IMR-90 (cell line): Measurements from ENCODE around the gene KIF12. TPM values are rescaled to one million over a fixed set of nuclear protein-coding genes. Genes with fewer than 3 reads are reported as not detected.

Source experiments
- ATAC-seq: fragments of 200-7000 bp; cut with Tn5 transposase; 2 replicates; pipeline ENCODE4 v1.9.1; 2020; ENCODE audit warnings: low read depth, mild to moderate bottlenecking, moderate library complexity
- BruUV-seq: library from RNA; stranded (reverse); fragments of 400-500 nt; replicated peaks from 2 replicates; lab custom pipeline; 2021; lab: Mats Ljungman, UMichigan
- CTCF ChIA-PET: fragments of 300-600 bp; formaldehyde crosslinking; extraction: SDS; loops from one replicate; lab custom pipeline; 2021; ENCODE audit warnings: antibody characterized with exemption; lab: Yijun Ruan, JAX
- POLR2A ChIA-PET: fragments of 300-600 bp; sonication (Branson Sonifier 250); formaldehyde crosslinking; loops from one replicate; lab custom pipeline; 2022; ENCODE audit warnings: antibody characterized with exemption; ENCODE audit not compliant: unreplicated experiment; lab: Charles Lee
- DNase-seq: peaks from one replicate; pipeline ENCODE4 v3.0.0; 2013
- H2AFZ ChIP-seq: replicated peaks from 2 replicates; pipeline ENCODE3; 2013; ENCODE audit warnings: low read length, mild to moderate bottlenecking; ENCODE audit not compliant: poor library complexity
- H2AK5ac ChIP-seq: 2 replicates; pipeline ENCODE4 v1.6.1; 2013; ENCODE audit warnings: low read depth, low read length, inconsistent platforms
- H2AK9ac ChIP-seq: replicated peaks from 2 replicates; pipeline ENCODE3; 2013; ENCODE audit warnings: mild to moderate bottlenecking, low read depth, low read length, moderate library complexity; ENCODE audit not compliant: poor library complexity
- H2BK120ac ChIP-seq: 2 replicates; pipeline ENCODE4 v1.6.1; 2013; ENCODE audit warnings: low read depth, low read length, inconsistent platforms
- H2BK15ac ChIP-seq: 3 replicates; pipeline ENCODE4 v1.6.1; 2013; ENCODE audit warnings: low read depth, low read length, inconsistent platforms
- H2BK20ac ChIP-seq: 2 replicates; pipeline ENCODE4 v1.6.1; 2013; ENCODE audit warnings: low read depth, mild to moderate bottlenecking, inconsistent platforms, low read length, moderate library complexity
- H2BK5ac ChIP-seq: 2 replicates; pipeline ENCODE4 v1.6.1; 2013; ENCODE audit warnings: mild to moderate bottlenecking, low read depth, low read length, inconsistent platforms; ENCODE audit not compliant: poor library complexity, severe bottlenecking
- H3K14ac ChIP-seq: replicated peaks from 2 replicates; pipeline ENCODE4 v1.6.1; 2013; ENCODE audit warnings: low read depth, low read length, inconsistent platforms
- H3K18ac ChIP-seq: 2 replicates; pipeline ENCODE4 v1.6.1; 2013; ENCODE audit warnings: low read depth, low read length, control low read depth
- H3K23ac ChIP-seq: 2 replicates; pipeline ENCODE4 v1.6.1; 2013; ENCODE audit warnings: low read depth, low read length, inconsistent platforms
- H3K27ac ChIP-seq: 2 replicates; pipeline ENCODE4 v1.5.1; 2013; ENCODE audit warnings: mild to moderate bottlenecking, control low read depth, low read length; ENCODE audit not compliant: insufficient read depth
- H3K27me3 ChIP-seq: 2 replicates; pipeline ENCODE4 v1.6.1; 2013; ENCODE audit warnings: low read length; ENCODE audit not compliant: control insufficient read depth, insufficient read depth
- H3K36me3 ChIP-seq: 2 replicates; pipeline ENCODE4 v1.6.1; 2013; ENCODE audit warnings: low read length, mixed read lengths; ENCODE audit not compliant: control insufficient read depth, insufficient read depth
- H3K4ac ChIP-seq: 2 replicates; pipeline ENCODE4 v1.6.1; 2013; ENCODE audit warnings: low read depth, low read length, inconsistent platforms
- H3K4me1 ChIP-seq: 2 replicates; pipeline ENCODE4 v1.6.1; 2013; ENCODE audit warnings: low read length, mixed read lengths; ENCODE audit not compliant: control insufficient read depth, insufficient read depth
- H3K4me2 ChIP-seq: 2 replicates; pipeline ENCODE4 v1.6.1; 2013; ENCODE audit warnings: low read depth, mild to moderate bottlenecking, control low read depth, low read length, moderate library complexity
- H3K4me3 ChIP-seq: 2 replicates; pipeline ENCODE4 v1.5.1; 2013; ENCODE audit warnings: low read depth, mild to moderate bottlenecking, control low read depth, low read length, moderate library complexity; ENCODE audit not compliant: insufficient read depth
- H3K56ac ChIP-seq: 2 replicates; pipeline ENCODE4 v1.6.1; 2013; ENCODE audit warnings: low read length, inconsistent platforms; ENCODE audit not compliant: insufficient read depth; ENCODE audit errors: extremely low read depth
- H3K79me1 ChIP-seq, 2 experiments: 2 replicates each; pipeline ENCODE4 v1.6.1; 2013; ENCODE audit warnings: low read length in 2 of 2, inconsistent platforms in 1 of 2, low read depth in 1 of 2
- H3K9ac ChIP-seq: 2 replicates; pipeline ENCODE4 v1.6.1; 2013; ENCODE audit warnings: low read depth, low read length, control low read depth
- H3K9me1 ChIP-seq: 2 replicates; pipeline ENCODE4 v1.6.1; 2013; ENCODE audit warnings: low read length, inconsistent platforms; ENCODE audit not compliant: insufficient read depth
- H3K9me3 ChIP-seq: 2 replicates; pipeline ENCODE4 v1.6.1; 2013; ENCODE audit warnings: low read length; ENCODE audit not compliant: control insufficient read depth, insufficient read depth
- H4K20me1 ChIP-seq: 2 replicates; pipeline ENCODE4 v1.6.1; 2013; ENCODE audit warnings: low read length, inconsistent platforms; ENCODE audit not compliant: insufficient read depth
- H4K5ac ChIP-seq: 2 replicates; pipeline ENCODE4 v1.6.1; 2013; ENCODE audit warnings: mild to moderate bottlenecking, low read depth, low read length, control low read depth
- H4K8ac ChIP-seq, 2 experiments: 2 replicates each; pipeline ENCODE4 v1.6.1; 2013; ENCODE audit warnings: low read depth in 2 of 2, low read length in 2 of 2, control low read depth in 1 of 2, inconsistent platforms in 1 of 2
- H4K91ac ChIP-seq: 2 replicates; pipeline ENCODE4 v1.6.1; 2013; ENCODE audit warnings: low read depth, low read length, inconsistent platforms; ENCODE audit not compliant: insufficient read depth
- BHLHE40 ChIP-seq: fragments of 150-350 bp; IDR thresholded peaks from 2 replicates; pipeline ENCODE4 v1.6.1; 2016; ENCODE audit warnings: mild to moderate bottlenecking, low read depth, low read length
- CEBPB ChIP-seq: IDR thresholded peaks from 2 replicates; pipeline ENCODE4 v1.6.1; 2012; ENCODE audit warnings: low read depth, low read length, improper control_type of control experiment
- CHD1 ChIP-seq: IDR thresholded peaks from 2 replicates; pipeline ENCODE4 v1.6.1; 2012; ENCODE audit warnings: low read depth, low read length, improper control_type of control experiment
- FOS ChIP-seq: fragments of 150-350 bp; IDR thresholded peaks from 2 replicates; pipeline ENCODE4 v1.6.1; 2016; ENCODE audit warnings: low read depth, low read length
- MAFK ChIP-seq: IDR thresholded peaks from 2 replicates; pipeline ENCODE4 v1.6.1; 2012; ENCODE audit warnings: low read depth, low read length, improper control_type of control experiment
- MAZ ChIP-seq: IDR thresholded peaks from 2 replicates; pipeline ENCODE4 v1.6.1; 2012; ENCODE audit warnings: low read depth, mild to moderate bottlenecking, low read length, improper control_type of control experiment, moderate library complexity, borderline replicate concordance
- NFE2L2 ChIP-seq: fragments of 150-350 bp; IDR thresholded peaks from 2 replicates; pipeline ENCODE4 v1.6.1; 2016; ENCODE audit warnings: low read depth, mild to moderate bottlenecking, low read length
- POLR2A ChIP-seq: IDR thresholded peaks from 2 replicates; pipeline ENCODE4 v1.6.1; 2012; ENCODE audit warnings: mild to moderate bottlenecking, low read depth, low read length
- RAD21 ChIP-seq: IDR thresholded peaks from 2 replicates; pipeline ENCODE4 v1.6.1; 2012; ENCODE audit warnings: low read length, improper control_type of control experiment
- RCOR1 ChIP-seq: IDR thresholded peaks from 2 replicates; pipeline ENCODE4 v1.6.1; 2012; ENCODE audit warnings: mild to moderate bottlenecking, low read length, improper control_type of control experiment; ENCODE audit not compliant: insufficient replicate concordance
- RFX5 ChIP-seq: IDR thresholded peaks from 2 replicates; pipeline ENCODE4 v1.8.0; 2012; ENCODE audit warnings: low read depth, mild to moderate bottlenecking, low read length, moderate library complexity
- SMC3 ChIP-seq: fragments of 150-350 bp; IDR thresholded peaks from 2 replicates; pipeline ENCODE4 v1.6.1; 2016; ENCODE audit warnings: low read depth, mild to moderate bottlenecking, antibody characterized with exemption, low read length, moderate library complexity
- WGBS, 2 experiments: methylation state at CpG; one replicate each; pipeline versions ENCODE4 v1.1.5 to v1.1.7; 2013; ENCODE audit warnings: missing lambda C conversion rate in 2 of 2; ENCODE audit not compliant: insufficient read length in 1 of 2; ENCODE audit errors: extremely low coverage in 2 of 2; 5-methylcytosine and 5-hydroxymethylcytosine counted together
- dilution Hi-C: fragments of 300-500 bp; cut with HindIII; formaldehyde crosslinking; loops from one replicate; pipeline ENCODE4 v1.14.3; 2018; ENCODE audit warnings: low sequenced_read_pairs; ENCODE audit not compliant: unreplicated experiment
- in situ Hi-C: fragments of 300-500 bp; cut with MboI; formaldehyde crosslinking; loops from 3 replicates; pipeline ENCODE4 v1.14.3; 2019; ENCODE audit warnings: low sequenced_read_pairs, inconsistent platforms, mixed read lengths
- intact Hi-C: fragments of 100-400 bp; cut with micrococcal nuclease; formaldehyde crosslinking; loops from 2 replicates; pipeline ENCODE4 v1.10.0; 2022
- polyA plus RNA-seq, 3 experiments: library from polyadenylated mRNA; depleted of rRNA; stranded (reverse); fragments of >200 nt; gene quantifications; 2 replicates each; pipeline ENCODE4 v1.2.3, GENCODE V29; 2012; ENCODE audit warnings: low replicate concordance in 1 of 3
- total RNA-seq: library from RNA; depleted of rRNA; stranded (reverse); fragments of >200 nt; gene quantifications from 2 replicates; pipeline ENCODE4 v1.2.3, GENCODE V29; 2012
- TF ChIP-seq, protein P1 (sequence below): fragments of 150-350 bp; IDR thresholded peaks from 2 replicates; pipeline ENCODE4 v1.6.1; 2017; ENCODE audit warnings: mild to moderate bottlenecking, antibody characterized with exemption, low read length, low read depth
- TF ChIP-seq, protein P2 (sequence below): fragments of 150-350 bp; IDR thresholded peaks from 2 replicates; pipeline ENCODE4 v1.6.1; 2016; ENCODE audit warnings: low read depth, mild to moderate bottlenecking, low read length, moderate library complexity, borderline replicate concordance
- TF ChIP-seq, protein P3 (sequence below): conservative IDR thresholded peaks from 2 replicates; pipeline ENCODE4 v1.5.1; 2012; ENCODE audit warnings: mild to moderate bottlenecking, low read depth, low read length, improper control_type of control experiment

The KIF12 gene
- total and polyA plus RNA-seq, 2 of the 4 experiments (the other 2 are of a cell fraction): not detected

DNA sequence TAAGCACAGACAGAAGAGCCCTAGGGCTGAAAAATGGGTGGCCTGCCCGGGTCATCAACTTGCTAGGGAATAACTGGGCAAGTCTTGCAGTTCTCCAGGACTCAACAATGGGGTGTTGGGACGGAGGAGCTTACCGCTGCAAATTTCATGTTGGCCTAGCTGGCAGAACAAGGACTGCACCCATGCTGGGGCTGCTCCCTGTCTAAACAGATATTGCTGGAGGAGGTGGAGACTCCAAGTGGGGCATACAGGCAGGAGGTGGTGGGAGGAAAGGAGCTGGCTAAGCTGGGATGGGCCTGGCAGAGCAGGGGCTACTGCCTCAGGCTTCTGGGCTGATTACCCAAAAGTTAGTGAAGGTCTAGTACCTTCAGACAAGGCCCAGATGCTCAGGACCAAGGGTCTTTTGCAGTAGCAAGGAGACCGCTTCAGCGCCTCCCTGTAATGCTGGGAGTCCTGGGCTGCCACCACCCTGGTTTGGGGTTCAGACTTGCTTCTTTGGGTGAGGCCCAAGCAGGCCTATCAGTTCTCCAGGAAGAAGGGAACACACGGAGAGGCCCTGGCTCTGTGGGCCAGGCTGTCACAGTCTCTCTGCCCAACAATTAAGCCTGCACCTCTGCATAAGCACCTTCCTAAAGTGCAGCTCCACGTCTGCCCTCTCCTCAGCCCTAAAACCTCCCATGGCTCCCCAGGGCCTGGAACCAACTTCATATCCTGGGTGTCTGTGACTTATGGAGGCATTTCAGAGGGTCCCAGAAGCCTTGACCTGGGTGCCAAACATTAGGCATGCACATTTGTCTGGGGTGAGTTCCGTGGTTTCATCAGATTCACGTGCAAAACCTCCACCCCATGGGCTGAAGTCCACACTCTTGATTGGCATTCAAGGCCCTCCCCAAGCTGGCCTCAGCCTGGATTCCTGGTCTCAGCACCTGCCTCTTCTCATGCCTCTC lies 24.2 kb upstream of the KIF12 start:
- no peak overlapping the region for H3K23ac ChIP-seq
- no peak overlapping the region for H2AK5ac ChIP-seq
- H4K91ac ChIP-seq: no peak overlapping the region
- ChIA-PET POLR2A (no interaction called here), CTCF (no interaction called here)
- no peak overlapping the region for H3K4me2 ChIP-seq
- no peak for ATAC-seq
- H3K4me1 ChIP-seq: no peaks in the 10 kb centered on the region
- 72% methylated on average over 4 of the region's 9 CpGs; no CpG with 5 or more reads in 1 of the 2 experiments for WGBS, 2 experiments
- no peak overlapping the region for H3K4me3 ChIP-seq
- H3K9me1 ChIP-seq: no peaks in the 10 kb centered on the region
- H2BK15ac ChIP-seq: no peak overlapping the region
- in situ Hi-C loops: no loop called here
- peaks cover 71% of the 10 kb centered on the region for H3K27me3 ChIP-seq
- H3K14ac ChIP-seq: no peak overlapping the region
- H3K79me1 ChIP-seq: no peaks in the 10 kb centered on the region
- H3K9ac ChIP-seq: no peak overlapping the region
- H4K8ac ChIP-seq: no peak overlapping the region
- H2AFZ ChIP-seq: no peak overlapping the region
- H3K27ac ChIP-seq: no peak overlapping the region
- no peak overlapping the region for H2BK5ac ChIP-seq
- H3K9me3 ChIP-seq: peaks cover 12% of the 10 kb centered on the region
- no peak overlapping the region for H2BK20ac ChIP-seq
- no peak overlapping the region for H4K5ac ChIP-seq
- intact Hi-C loops: no loop called here
- H2BK120ac ChIP-seq: no peak overlapping the region
- BruUV-seq: no TSS peak
- H3K56ac ChIP-seq: no peak overlapping the region
- dilution Hi-C loops: no loop called here
- no peak overlapping the region for H3K18ac ChIP-seq
- DNase-seq: no peak
- H3K36me3 ChIP-seq: no peaks in the 10 kb centered on the region
- no peak overlapping the region for H3K4ac ChIP-seq
- no peaks in the 10 kb centered on the region for H4K20me1 ChIP-seq
- no peak overlapping the region for H2AK9ac ChIP-seq
- TF ChIP-seq NFE2L2 (no peak), CEBPB (no peak), RFX5 (no peak), BHLHE40 (no peak), SMC3 (no peak), RAD21 (no peak), CHD1 (no peak), POLR2A (no peak), RCOR1 (no peak), MAFK (no peak), FOS (no peak), MAZ (no peak)
- TF ChIP-seq, protein P1, sequence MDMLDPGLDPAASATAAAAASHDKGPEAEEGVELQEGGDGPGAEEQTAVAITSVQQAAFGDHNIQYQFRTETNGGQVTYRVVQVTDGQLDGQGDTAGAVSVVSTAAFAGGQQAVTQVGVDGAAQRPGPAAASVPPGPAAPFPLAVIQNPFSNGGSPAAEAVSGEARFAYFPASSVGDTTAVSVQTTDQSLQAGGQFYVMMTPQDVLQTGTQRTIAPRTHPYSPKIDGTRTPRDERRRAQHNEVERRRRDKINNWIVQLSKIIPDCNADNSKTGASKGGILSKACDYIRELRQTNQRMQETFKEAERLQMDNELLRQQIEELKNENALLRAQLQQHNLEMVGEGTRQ: no peak
- TF ChIP-seq, protein P2, sequence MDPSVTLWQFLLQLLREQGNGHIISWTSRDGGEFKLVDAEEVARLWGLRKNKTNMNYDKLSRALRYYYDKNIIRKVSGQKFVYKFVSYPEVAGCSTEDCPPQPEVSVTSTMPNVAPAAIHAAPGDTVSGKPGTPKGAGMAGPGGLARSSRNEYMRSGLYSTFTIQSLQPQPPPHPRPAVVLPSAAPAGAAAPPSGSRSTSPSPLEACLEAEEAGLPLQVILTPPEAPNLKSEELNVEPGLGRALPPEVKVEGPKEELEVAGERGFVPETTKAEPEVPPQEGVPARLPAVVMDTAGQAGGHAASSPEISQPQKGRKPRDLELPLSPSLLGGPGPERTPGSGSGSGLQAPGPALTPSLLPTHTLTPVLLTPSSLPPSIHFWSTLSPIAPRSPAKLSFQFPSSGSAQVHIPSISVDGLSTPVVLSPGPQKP: no peak
- TF ChIP-seq, protein P3, sequence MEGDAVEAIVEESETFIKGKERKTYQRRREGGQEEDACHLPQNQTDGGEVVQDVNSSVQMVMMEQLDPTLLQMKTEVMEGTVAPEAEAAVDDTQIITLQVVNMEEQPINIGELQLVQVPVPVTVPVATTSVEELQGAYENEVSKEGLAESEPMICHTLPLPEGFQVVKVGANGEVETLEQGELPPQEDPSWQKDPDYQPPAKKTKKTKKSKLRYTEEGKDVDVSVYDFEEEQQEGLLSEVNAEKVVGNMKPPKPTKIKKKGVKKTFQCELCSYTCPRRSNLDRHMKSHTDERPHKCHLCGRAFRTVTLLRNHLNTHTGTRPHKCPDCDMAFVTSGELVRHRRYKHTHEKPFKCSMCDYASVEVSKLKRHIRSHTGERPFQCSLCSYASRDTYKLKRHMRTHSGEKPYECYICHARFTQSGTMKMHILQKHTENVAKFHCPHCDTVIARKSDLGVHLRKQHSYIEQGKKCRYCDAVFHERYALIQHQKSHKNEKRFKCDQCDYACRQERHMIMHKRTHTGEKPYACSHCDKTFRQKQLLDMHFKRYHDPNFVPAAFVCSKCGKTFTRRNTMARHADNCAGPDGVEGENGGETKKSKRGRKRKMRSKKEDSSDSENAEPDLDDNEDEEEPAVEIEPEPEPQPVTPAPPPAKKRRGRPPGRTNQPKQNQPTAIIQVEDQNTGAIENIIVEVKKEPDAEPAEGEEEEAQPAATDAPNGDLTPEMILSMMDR: no peak
